H9 (cell line): Measurements from ENCODE around the gene LRRC34. TPM values are rescaled to one million over a fixed set of nuclear protein-coding genes. Genes with fewer than 3 reads are reported as not detected.

ENCODE experiments used
- DNase-seq: peaks from one replicate; pipeline ENCODE4 v3.0.0-alpha.2; 2017
- H2AFZ ChIP-seq: one replicate; pipeline ENCODE4 v1.6.1; 2013; ENCODE audit warnings: mild to moderate bottlenecking, low read length, control low read depth, moderate library complexity
- H2AK5ac ChIP-seq: 2 replicates; pipeline ENCODE4 v1.6.1; 2013; ENCODE audit warnings: low read length, control low read depth, mixed read lengths; ENCODE audit not compliant: insufficient read length
- H2BK120ac ChIP-seq: one replicate; pipeline ENCODE4 v1.6.1; 2013; ENCODE audit warnings: low read depth, mild to moderate bottlenecking, low read length, control low read depth, inconsistent platforms; ENCODE audit not compliant: poor library complexity, severe bottlenecking
- H2BK12ac ChIP-seq: 2 replicates; pipeline ENCODE4 v1.6.1; 2013; ENCODE audit warnings: low read length, control low read depth, mixed read lengths, low read depth; ENCODE audit not compliant: insufficient read length
- H2BK15ac ChIP-seq: 2 replicates; pipeline ENCODE4 v1.6.1; 2013; ENCODE audit warnings: low read depth, low read length, control low read depth
- H2BK20ac ChIP-seq: one replicate; pipeline ENCODE4 v1.6.1; 2013; ENCODE audit warnings: low read depth, mild to moderate bottlenecking, low read length, control low read depth, inconsistent platforms; ENCODE audit not compliant: poor library complexity, severe bottlenecking
- H2BK5ac ChIP-seq: 2 replicates; pipeline ENCODE4 v1.6.1; 2013; ENCODE audit warnings: low read length, control low read depth, mixed read lengths; ENCODE audit not compliant: insufficient read length
- H3K14ac ChIP-seq: 2 replicates; pipeline ENCODE4 v1.6.1; 2013; ENCODE audit warnings: low read length, control low read depth; ENCODE audit not compliant: insufficient read depth
- H3K18ac ChIP-seq: 2 replicates; pipeline ENCODE4 v1.6.1; 2013; ENCODE audit warnings: low read depth, mild to moderate bottlenecking, mixed read lengths, low read length, control low read depth; ENCODE audit not compliant: insufficient read length
- H3K23ac ChIP-seq: 2 replicates; pipeline ENCODE4 v1.6.1; 2013; ENCODE audit warnings: low read length, control low read depth, mixed read lengths, low read depth; ENCODE audit not compliant: insufficient read length
- H3K23me2 ChIP-seq: 2 replicates; pipeline ENCODE4 v1.6.1; 2013; ENCODE audit warnings: low read depth, mild to moderate bottlenecking, mixed read lengths, low read length, control low read depth; ENCODE audit not compliant: insufficient read length, poor library complexity, severe bottlenecking
- H3K27ac ChIP-seq: 2 replicates; pipeline ENCODE4 v1.5.1; 2013; ENCODE audit warnings: low read length, control low read depth, mixed read lengths, low read depth; ENCODE audit not compliant: insufficient read length
- H3K27me3 ChIP-seq: 2 replicates; pipeline ENCODE4 v1.6.1; 2013; ENCODE audit warnings: low read length, control low read depth, inconsistent platforms; ENCODE audit not compliant: insufficient read depth
- H3K4ac ChIP-seq: 2 replicates; pipeline ENCODE4 v1.6.1; 2013; ENCODE audit warnings: low read depth, mild to moderate bottlenecking, control low read depth, inconsistent platforms, low read length, moderate library complexity
- H3K4me1 ChIP-seq: 2 replicates; pipeline ENCODE4 v1.6.1; 2013; ENCODE audit warnings: low read length, control low read depth, inconsistent platforms; ENCODE audit not compliant: insufficient read depth
- H3K4me2 ChIP-seq: 2 replicates; pipeline ENCODE4 v1.6.1; 2013; ENCODE audit warnings: low read length, control low read depth, mixed read lengths; ENCODE audit not compliant: insufficient read length, insufficient read depth
- H3K56ac ChIP-seq: 2 replicates; pipeline ENCODE4 v1.6.1; 2013; ENCODE audit warnings: low read depth, mild to moderate bottlenecking, mixed read lengths, low read length, control low read depth; ENCODE audit not compliant: insufficient read length
- H3K79me1 ChIP-seq: 2 replicates; pipeline ENCODE4 v1.6.1; 2013; ENCODE audit warnings: low read depth, mild to moderate bottlenecking, moderate library complexity, low read length, control low read depth, inconsistent platforms; ENCODE audit not compliant: insufficient read depth, poor library complexity, severe bottlenecking
- H3K79me2 ChIP-seq: 2 replicates; pipeline ENCODE4 v1.6.1; 2013; ENCODE audit warnings: low read length, control low read depth, inconsistent platforms; ENCODE audit not compliant: insufficient read depth
- H3K9ac ChIP-seq: 2 replicates; pipeline ENCODE4 v1.6.1; 2013; ENCODE audit warnings: low read length, control low read depth, mixed read lengths; ENCODE audit not compliant: insufficient read length; ENCODE audit errors: extremely low read depth
- H3K9me3 ChIP-seq: one replicate; pipeline ENCODE4 v1.6.1; 2013; ENCODE audit warnings: low read depth, low read length, inconsistent platforms; ENCODE audit not compliant: control insufficient read depth
- H3T11ph ChIP-seq: one replicate; pipeline ENCODE4 v1.6.1; 2013; ENCODE audit warnings: mild to moderate bottlenecking, low read length, control low read depth, inconsistent platforms
- H4K20me1 ChIP-seq: one replicate; pipeline ENCODE4 v1.6.1; 2013; ENCODE audit not compliant: control insufficient read depth, insufficient read length, insufficient read depth
- H4K5ac ChIP-seq: 2 replicates; pipeline ENCODE4 v1.6.1; 2013; ENCODE audit warnings: low read depth, mild to moderate bottlenecking, mixed read lengths, low read length, control low read depth; ENCODE audit not compliant: insufficient read length
- H4K8ac ChIP-seq: replicated peaks from 2 replicates; pipeline ENCODE4 v1.6.1; 2013; ENCODE audit warnings: low read length, control low read depth, mixed read lengths, low read depth; ENCODE audit not compliant: insufficient read length
- H4K91ac ChIP-seq: 2 replicates; pipeline ENCODE4 v1.6.1; 2013; ENCODE audit warnings: low read depth, mild to moderate bottlenecking, moderate library complexity, mixed read lengths, low read length, control low read depth; ENCODE audit not compliant: insufficient read length
- H3K27ac Mint-ChIP-seq, 3 experiments: 2 replicates in 2 of 3; 3 replicates in 1 of 3; pipeline ENCODE4 v1.8.0; 2020 to 2021; ENCODE audit warnings: mixed read lengths in 3 of 3, mild to moderate bottlenecking in 1 of 3, moderate library complexity in 1 of 3
- H3K27me3 Mint-ChIP-seq: 2 replicates; pipeline ENCODE4 v1.8.0; 2021; ENCODE audit warnings: low read depth, mild to moderate bottlenecking, moderate library complexity, mixed read lengths
- H3K36me3 Mint-ChIP-seq, 3 experiments: 2 replicates in 2 of 3; 3 replicates in 1 of 3; pipeline ENCODE4 v1.8.0; 2020 to 2021; ENCODE audit warnings: low read depth in 3 of 3, mixed read lengths in 3 of 3; ENCODE audit not compliant: insufficient read depth in 1 of 3
- H3K4me1 Mint-ChIP-seq, 2 experiments: 2 replicates each; pipeline ENCODE4 v1.8.0; 2020; ENCODE audit warnings: mixed read lengths in 2 of 2
- H3K4me3 Mint-ChIP-seq, 2 experiments: 2 replicates in 1 of 2; 3 replicates in 1 of 2; pipeline ENCODE4 v1.8.0; 2020 to 2021; ENCODE audit warnings: mild to moderate bottlenecking in 2 of 2, mixed read lengths in 2 of 2, moderate library complexity in 1 of 2
- H3K9me3 Mint-ChIP-seq, 2 experiments: 2 replicates in 1 of 2; 3 replicates in 1 of 2; pipeline ENCODE4 v1.8.0; 2020; ENCODE audit warnings: mild to moderate bottlenecking in 2 of 2, mixed read lengths in 2 of 2, moderate library complexity in 1 of 2
- WGBS: extraction: QIAGEN DNeasy Blood & Tissue Kit; methylation state at CpG from one replicate; pipeline ENCODE4 v1.1.7; 2013; ENCODE audit warnings: missing lambda C conversion rate, low lambda C conversion rate, mixed read lengths; ENCODE audit not compliant: insufficient read length; ENCODE audit errors: extremely low coverage; 5-methylcytosine and 5-hydroxymethylcytosine counted together
- total RNA-seq: library from RNA; stranded (reverse); gene quantifications from 2 replicates; pipeline ENCODE4 v1.2.1, GENCODE V29; 2021
- TF ChIP-seq, protein P1 (sequence below): fragments of 200-600 bp; sonication (generic); conservative IDR thresholded peaks from 3 replicates; pipeline ENCODE4 v1.8.0; 2021; ENCODE audit warnings: antibody characterized with exemption, mild to moderate bottlenecking

The LRRC34 gene
- total RNA-seq, 1 experiment from 2014 or later: 4.6 TPM

DNA sequence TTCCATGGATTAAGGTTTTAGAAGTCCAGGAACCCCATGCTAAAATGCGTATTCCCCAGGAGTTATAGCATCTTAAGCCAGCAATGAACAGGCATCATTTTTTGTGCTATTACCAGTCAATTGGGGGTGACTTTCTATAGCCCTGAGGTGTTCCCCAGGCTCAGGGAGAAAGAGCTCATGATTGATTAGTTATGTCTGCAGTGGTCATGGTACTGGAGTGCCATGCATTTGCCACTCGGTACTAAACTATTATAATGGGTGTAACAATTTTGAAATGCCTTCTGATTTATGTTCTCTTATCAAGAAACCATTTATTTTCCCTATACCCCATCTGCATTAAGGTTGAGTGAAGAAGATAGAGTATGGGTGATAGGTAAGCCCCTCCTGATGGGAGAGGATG lies 45.1 kb upstream of the LRRC34 start:
- Histone ChIP-seq H4K20me1 (no peaks in the 10 kb centered on the region), H2BK5ac (no peak overlapping the region), H4K5ac (no peak overlapping the region), H3K56ac (no peak overlapping the region), H4K8ac (no peak overlapping the region), H3K23ac (no peak overlapping the region), H3K4me1 (peaks cover 3% of the 10 kb centered on the region; the same call in 1 of the 2 replicates), H4K91ac (no peak overlapping the region), H3K14ac (no peak overlapping the region), H3K23me2 (no peaks in the 10 kb centered on the region), H3K27me3 (no peaks in the 10 kb centered on the region; the same call in 1 of the 2 replicates), H3T11ph (no peak overlapping the region), H3K9ac (no peak overlapping the region), H2BK12ac (no peak overlapping the region), H3K9me3 (no peaks in the 10 kb centered on the region), H2BK15ac (no peak overlapping the region), H3K27ac (no peak overlapping the region), H3K4ac (no peak overlapping the region), H3K18ac (no peak overlapping the region), H3K79me1 (no peaks in the 10 kb centered on the region), H2BK120ac (no peak overlapping the region), H3K79me2 (no peaks in the 10 kb centered on the region), H2AFZ (no peak overlapping the region), H3K4me2 (no peak overlapping the region), H2BK20ac (no peak overlapping the region), H2AK5ac (no peak overlapping the region)
- TF ChIP-seq, protein P1, sequence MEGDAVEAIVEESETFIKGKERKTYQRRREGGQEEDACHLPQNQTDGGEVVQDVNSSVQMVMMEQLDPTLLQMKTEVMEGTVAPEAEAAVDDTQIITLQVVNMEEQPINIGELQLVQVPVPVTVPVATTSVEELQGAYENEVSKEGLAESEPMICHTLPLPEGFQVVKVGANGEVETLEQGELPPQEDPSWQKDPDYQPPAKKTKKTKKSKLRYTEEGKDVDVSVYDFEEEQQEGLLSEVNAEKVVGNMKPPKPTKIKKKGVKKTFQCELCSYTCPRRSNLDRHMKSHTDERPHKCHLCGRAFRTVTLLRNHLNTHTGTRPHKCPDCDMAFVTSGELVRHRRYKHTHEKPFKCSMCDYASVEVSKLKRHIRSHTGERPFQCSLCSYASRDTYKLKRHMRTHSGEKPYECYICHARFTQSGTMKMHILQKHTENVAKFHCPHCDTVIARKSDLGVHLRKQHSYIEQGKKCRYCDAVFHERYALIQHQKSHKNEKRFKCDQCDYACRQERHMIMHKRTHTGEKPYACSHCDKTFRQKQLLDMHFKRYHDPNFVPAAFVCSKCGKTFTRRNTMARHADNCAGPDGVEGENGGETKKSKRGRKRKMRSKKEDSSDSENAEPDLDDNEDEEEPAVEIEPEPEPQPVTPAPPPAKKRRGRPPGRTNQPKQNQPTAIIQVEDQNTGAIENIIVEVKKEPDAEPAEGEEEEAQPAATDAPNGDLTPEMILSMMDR: no peak
- Mint-ChIP-seq H3K27me3 (no peaks in the 10 kb centered on the region), H3K36me3 (no peaks in the 10 kb centered on the region), H3K9me3 (no peaks in the 10 kb centered on the region), H3K27ac (no peak overlapping the region), H3K4me1 (peaks cover 11% of the 10 kb centered on the region in 2 experiments), H3K4me3 (no peak overlapping the region)
- WGBS: no CpG with 5 or more reads among the region's 2 CpGs
- DNase-seq: no peak
